Ovary (tissue), 9 donors: Measurements from ENCODE around the gene UTP15. TPM values are rescaled to one million over a fixed set of nuclear protein-coding genes. Genes with fewer than 3 reads are reported as not detected.

Experiments used
- DNase-seq, 5 donors: peaks; one replicate each; pipeline ENCODE4 v3.0.0-alpha.2; 2019 to 2020
- H3K27ac ChIP-seq, 2 donors: fragments of 200-600 bp; one replicate each; pipeline versions ENCODE4 v1.5.1 to v1.8.0; 2019 to 2022
- H3K27me3 ChIP-seq: fragments of 200-600 bp; one replicate; pipeline ENCODE4 v1.8.0; 2022
- H3K36me3 ChIP-seq: fragments of 200-600 bp; sonication (generic); one replicate; pipeline ENCODE4 v1.5.1; 2019
- H3K4me1 ChIP-seq: one replicate; pipeline ENCODE4 v1.8.1; 2013; ENCODE audit warnings: mild to moderate bottlenecking, moderate library complexity; ENCODE audit not compliant: insufficient read depth
- H3K4me3 ChIP-seq: fragments of 200-600 bp; sonication (generic); one replicate; pipeline ENCODE4 v1.5.1; 2017
- H3K9me3 ChIP-seq, 2 donors: fragments of 200-600 bp in 1 of 2; sonication (generic) in 1 of 2; one replicate each; pipeline versions ENCODE4 v1.5.1 to v1.8.1; 2013 to 2019; ENCODE audit warnings: mild to moderate bottlenecking in 1 of 2, moderate library complexity in 1 of 2
- EP300 ChIP-seq: sonication (generic); formaldehyde crosslinking; IDR thresholded peaks from one replicate; pipeline ENCODE4 v1.6.1; 2017; ENCODE audit warnings: antibody characterized with exemption
- POLR2A ChIP-seq: fragments of 450-650 bp; IDR thresholded peaks from one replicate; pipeline ENCODE4 v1.6.1; 2017; ENCODE audit warnings: antibody characterized with exemption, mild to moderate bottlenecking, moderate library complexity
- WGBS, 3 donors: extraction: QIAGEN DNeasy Blood & Tissue Kit in 1 of 3; methylation state at CpG; one replicate each; pipeline versions ENCODE4 v1.1.5 to v1.1.7; 2013 to 2017; 5-methylcytosine and 5-hydroxymethylcytosine counted together
- intact Hi-C, 4 donors: fragments of 100-400 bp; cut with DNase I; formaldehyde crosslinking; loops; one replicate each; pipeline versions ENCODE4 v1.11.0 to v1.15.1; 2022 to 2023
- polyA plus RNA-seq, 2 donors: library from polyadenylated mRNA; stranded (reverse); fragments of 200-250 nt in 1 of 2; fragments of 350-450 nt in 1 of 2; fragmentation: Illumina TruSeq in 1 of 2; extraction: RNeasy Lipid Tissue Mini Kit (QIAGEN cat#74804) in 1 of 2; gene quantifications; one replicate each; pipeline ENCODE4 v1.2.3, GENCODE V29; 2013 to 2014
- total RNA-seq, 7 donors: library from RNA; depleted of rRNA in 2 of 7; stranded (reverse); fragments of >200 nt in 2 of 7; fragmentation: NEBNext Ultra II Directional in 3 of 7; extraction: Animal tissue kit (Norgen Biotek cat#: 25700) in 3 of 7; gene quantifications; one replicate each; pipeline versions ENCODE4 v1.1.0 to v1.2.4, GENCODE V29; 2016 to 2023
- TF ChIP-seq, protein P1 (sequence below), 3 donors: fragments of 450-650 bp in 2 of 3; fragments of 200-600 bp in 1 of 3; IDR thresholded peaks; one replicate each; pipeline versions ENCODE4 v1.5.1 to v1.8.0; 2016 to 2022; ENCODE audit warnings: antibody characterized with exemption in 3 of 3, mild to moderate bottlenecking in 1 of 3
- donor health status: DM: no; HTN: no; CAD: no; lungs with moderate emphysema.
- donor health status: DM: no; HTN: no; CAD: no.
- donor health status: Bipolar disorder and iron deficiency.
- donor health status: DM: yes; HTN: yes; CAD: no.
- donor health status: DM: no; HTN: no; CAD: no.
- donor health status: DM: yes; HTN: yes; CAD: no.

Gene UTP15
- total and polyA plus RNA-seq, 9 donors: 3.5 to 28.0 (median 13.4) TPM

DNA sequence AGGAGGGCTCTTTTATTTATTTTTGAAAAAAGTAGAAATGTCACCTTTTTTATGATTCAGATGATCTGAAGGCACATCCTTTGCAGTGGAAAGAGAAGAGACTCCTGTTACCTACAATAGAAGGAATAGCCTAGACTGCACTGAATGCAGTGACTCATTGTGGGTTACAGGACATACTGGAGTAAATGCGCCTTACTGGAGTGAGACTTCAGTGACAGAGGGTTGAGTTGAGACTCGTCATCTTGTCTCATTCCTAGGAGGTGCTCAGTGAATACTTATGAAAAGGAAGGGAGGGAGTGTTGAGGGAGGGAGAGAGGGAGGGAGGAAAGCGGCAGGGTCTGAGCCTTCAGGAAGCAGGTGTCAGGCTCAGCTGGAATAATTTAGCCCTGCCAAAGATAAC is 25.4 kb upstream of the UTP15 start:
- no peaks in the 10 kb centered on the region for H3K4me1 ChIP-seq
- DNase-seq: no peak
- intact Hi-C loops: no loop called here
- no peaks in the 10 kb centered on the region for H3K27me3 ChIP-seq
- 53 to 59% (median 57%) methylated on average over 3 of the region's 3 CpGs for WGBS, 3 donors
- no peaks in the 10 kb centered on the region for H3K9me3 ChIP-seq
- H3K36me3 ChIP-seq: no peaks in the 10 kb centered on the region
- TF ChIP-seq POLR2A (no peak), EP300 (no peak)
- TF ChIP-seq, protein P1, sequence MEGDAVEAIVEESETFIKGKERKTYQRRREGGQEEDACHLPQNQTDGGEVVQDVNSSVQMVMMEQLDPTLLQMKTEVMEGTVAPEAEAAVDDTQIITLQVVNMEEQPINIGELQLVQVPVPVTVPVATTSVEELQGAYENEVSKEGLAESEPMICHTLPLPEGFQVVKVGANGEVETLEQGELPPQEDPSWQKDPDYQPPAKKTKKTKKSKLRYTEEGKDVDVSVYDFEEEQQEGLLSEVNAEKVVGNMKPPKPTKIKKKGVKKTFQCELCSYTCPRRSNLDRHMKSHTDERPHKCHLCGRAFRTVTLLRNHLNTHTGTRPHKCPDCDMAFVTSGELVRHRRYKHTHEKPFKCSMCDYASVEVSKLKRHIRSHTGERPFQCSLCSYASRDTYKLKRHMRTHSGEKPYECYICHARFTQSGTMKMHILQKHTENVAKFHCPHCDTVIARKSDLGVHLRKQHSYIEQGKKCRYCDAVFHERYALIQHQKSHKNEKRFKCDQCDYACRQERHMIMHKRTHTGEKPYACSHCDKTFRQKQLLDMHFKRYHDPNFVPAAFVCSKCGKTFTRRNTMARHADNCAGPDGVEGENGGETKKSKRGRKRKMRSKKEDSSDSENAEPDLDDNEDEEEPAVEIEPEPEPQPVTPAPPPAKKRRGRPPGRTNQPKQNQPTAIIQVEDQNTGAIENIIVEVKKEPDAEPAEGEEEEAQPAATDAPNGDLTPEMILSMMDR (IDR thresholded peaks at IDR 0.05): no peak
- H3K27ac ChIP-seq: no peak overlapping the region
- no peak overlapping the region for H3K4me3 ChIP-seq

DNA sequence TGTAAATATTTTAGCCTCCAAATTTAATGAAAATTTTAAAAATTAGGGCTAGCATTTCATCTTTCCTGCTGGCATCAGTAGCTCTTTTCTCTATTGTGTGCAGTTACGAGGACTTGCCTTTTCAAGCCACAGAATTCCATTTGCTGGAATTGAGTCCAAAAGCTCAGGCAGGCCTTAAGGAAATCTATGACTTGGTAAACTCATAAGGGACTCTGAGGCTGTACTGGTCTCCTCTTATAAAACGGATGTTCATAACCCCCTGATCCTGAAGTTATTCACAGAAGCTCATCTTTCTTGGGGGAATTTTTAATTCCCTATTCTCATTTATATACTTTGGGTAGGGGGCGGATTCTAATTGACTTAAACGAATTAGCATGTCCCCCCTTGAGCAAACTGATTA is 23.5 kb upstream of the UTP15 start:
- Histone ChIP-seq H3K4me3 (no peak overlapping the region), H3K27ac (no peak overlapping the region), H3K9me3 (no peaks in the 10 kb centered on the region), H3K36me3 (no peaks in the 10 kb centered on the region), H3K27me3 (no peaks in the 10 kb centered on the region), H3K4me1 (no peaks in the 10 kb centered on the region)
- 44 to 54% (median 46%) methylated on average over 4 of the region's 4 CpGs for WGBS, 3 donors
- intact Hi-C loops: no loop called here
- DNase-seq: no peak
- TF ChIP-seq EP300 (no peak), POLR2A (no peak)
- TF ChIP-seq, protein P1 (IDR thresholded peaks at IDR 0.05): no peak

DNA sequence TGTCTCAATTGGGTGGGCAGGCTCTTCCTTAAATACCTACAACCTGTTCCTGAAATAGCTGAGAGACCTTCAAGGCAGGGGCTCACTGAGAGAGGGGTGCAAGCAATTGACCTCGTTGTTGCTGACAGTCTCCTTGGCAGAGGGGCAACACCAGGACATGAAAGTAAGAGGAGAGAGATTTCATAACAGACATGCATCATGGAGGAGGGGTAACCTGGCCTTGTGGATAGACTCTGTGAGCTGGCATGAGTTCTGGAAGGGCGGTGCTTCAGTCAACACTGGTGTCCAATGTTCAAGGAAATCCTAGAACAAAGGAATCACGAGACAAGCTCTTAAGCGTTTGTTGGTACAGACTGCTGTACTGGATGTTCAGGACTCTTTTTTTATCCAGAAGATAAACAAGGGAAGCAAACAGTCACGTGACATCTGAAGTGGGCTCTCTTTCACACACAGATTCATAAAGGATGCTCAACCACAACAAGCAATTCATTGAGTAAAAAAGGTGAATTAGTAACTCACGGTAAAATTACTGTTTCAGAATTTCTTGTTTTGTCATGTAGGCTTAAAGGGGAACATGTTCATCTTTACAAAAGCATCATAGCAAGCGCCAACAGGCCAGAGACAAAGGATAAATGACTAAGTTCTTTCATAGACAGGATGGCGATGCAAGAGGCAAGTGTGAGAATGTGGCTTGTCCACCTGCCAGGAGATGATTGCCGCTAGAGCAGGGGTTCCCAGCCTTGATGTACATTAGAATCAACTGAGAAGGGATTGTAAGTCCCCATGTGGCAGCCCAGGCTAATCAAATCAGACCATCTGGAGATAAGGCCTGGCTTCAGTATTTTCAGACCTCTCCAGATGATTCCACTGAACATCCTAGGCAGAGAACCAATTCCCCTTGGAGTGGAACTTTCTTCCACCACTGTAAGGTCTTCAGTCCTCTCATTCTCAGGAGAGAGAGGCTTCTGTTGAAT is 20.8 kb upstream of the UTP15 start:
- Histone ChIP-seq H3K36me3 (no peaks in the 10 kb centered on the region), H3K4me1 (no peaks in the 10 kb centered on the region), H3K9me3 (no peaks in the 10 kb centered on the region), H3K4me3 (no peak overlapping the region), H3K27me3 (no peaks in the 10 kb centered on the region), H3K27ac (no peak overlapping the region)
- intact Hi-C loops: no loop called here
- 69 to 71% (median 70%) methylated on average over 9 of the region's 9 CpGs for WGBS, 3 donors
- no peak for DNase-seq
- TF ChIP-seq POLR2A (no peak), EP300 (no peak)
- TF ChIP-seq, protein P1 (IDR thresholded peaks at IDR 0.05): no peak

DNA sequence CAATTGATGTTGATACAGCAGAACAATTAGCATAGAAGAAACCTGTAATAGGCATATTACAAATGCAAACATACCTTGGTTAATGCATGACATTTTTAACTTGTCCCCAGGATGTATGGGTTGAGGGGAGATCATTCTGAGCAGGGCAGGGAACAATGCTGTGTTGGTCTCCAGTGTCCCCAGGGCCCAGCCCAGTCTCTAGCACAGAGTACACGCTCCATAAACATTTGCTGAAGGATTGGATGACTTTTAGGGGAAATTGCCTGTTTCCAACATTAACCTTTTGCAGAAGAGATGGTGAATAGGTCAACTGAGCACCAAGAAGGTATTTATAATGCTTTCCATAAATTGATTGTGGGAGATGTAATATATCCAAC is 20.2 kb upstream of the UTP15 start:
- Histone ChIP-seq H3K27me3 (no peaks in the 10 kb centered on the region), H3K27ac (no peak overlapping the region), H3K4me3 (no peak overlapping the region), H3K4me1 (no peaks in the 10 kb centered on the region), H3K9me3 (no peaks in the 10 kb centered on the region), H3K36me3 (no peaks in the 10 kb centered on the region)
- intact Hi-C loops: no loop called here
- TF ChIP-seq EP300: no peak
- TF ChIP-seq, protein P1 (IDR thresholded peaks at IDR 0.05): no peak
- no peak for TF ChIP-seq POLR2A
- DNase-seq: no peak
- WGBS, 3 donors: 55 to 69% (median 67%) methylated on average over 1 of the region's 1 CpG
